Subcutaneous abdominal adipose tissue (tissue), 5 donors: ENCODE results near the gene TBC1D19.

Experiments used
- H3K27ac ChIP-seq: one replicate; pipeline ENCODE4 v1.7.0; 2013; ENCODE audit warnings: low read depth, mild to moderate bottlenecking, inconsistent platforms, low read length, moderate library complexity
- H3K27me3 ChIP-seq, 5 donors: one replicate each; pipeline ENCODE4 v1.7.0; 2013; ENCODE audit warnings: low read length in 5 of 5, inconsistent platforms in 1 of 5; ENCODE audit not compliant: control insufficient read depth in 5 of 5, insufficient read depth in 4 of 5
- H3K36me3 ChIP-seq, 5 donors: one replicate each; pipeline ENCODE4 v1.7.0; 2013; ENCODE audit warnings: low read length in 5 of 5; ENCODE audit not compliant: control insufficient read depth in 5 of 5, insufficient read depth in 5 of 5
- H3K4me1 ChIP-seq, 5 donors: one replicate each; pipeline ENCODE4 v1.7.0; 2013; ENCODE audit warnings: low read length in 5 of 5, mild to moderate bottlenecking in 3 of 5, moderate library complexity in 1 of 5; ENCODE audit not compliant: control insufficient read depth in 5 of 5, insufficient read depth in 5 of 5
- H3K4me3 ChIP-seq, 5 donors: one replicate each; pipeline ENCODE4 v1.7.0; 2013; ENCODE audit warnings: low read length in 5 of 5, low read depth in 1 of 5
- H3K9ac ChIP-seq, 5 donors: one replicate each; pipeline ENCODE4 v1.7.0; 2013; ENCODE audit warnings: low read length in 5 of 5, mild to moderate bottlenecking in 4 of 5, moderate library complexity in 3 of 5
- H3K9me3 ChIP-seq, 5 donors: one replicate each; pipeline ENCODE4 v1.7.0; 2013; ENCODE audit warnings: low read length in 5 of 5; ENCODE audit not compliant: control insufficient read depth in 5 of 5
- donor health status: healthy.
- donor health status: healthy.
- donor health status: healthy.
- donor health status: healthy.
- donor health status: healthy.

The TBC1D19 gene

GRCh38 chr4:26700110-26700509 lies 116.2 kb downstream of the TBC1D19 start:
- Histone ChIP-seq H3K4me1 (no peaks in the 10 kb centered on the region), H3K27me3 (no peaks in the 10 kb centered on the region), H3K9ac (no peak overlapping the region), H3K4me3 (no peak overlapping the region), H3K27ac (no peak overlapping the region), H3K9me3 (no peaks in the 10 kb centered on the region), H3K36me3 (peaks cover 0 to 3% (median 0%) of the 10 kb centered on the region in 5 donors)

- H3K4me3 ChIP-seq: no peak overlapping the region
These were observed 117.2 kb downstream of the TBC1D19 start for GRCh38 chr4:26701095-26701494.

GRCh38 chr4:26701786-26702227 lies 117.9 kb downstream of the TBC1D19 start:
- H3K4me1 ChIP-seq: no peaks in the 10 kb centered on the region
- no peak overlapping the region for H3K27ac ChIP-seq
- no peaks in the 10 kb centered on the region for H3K9me3 ChIP-seq
- H3K4me3 ChIP-seq: no peak overlapping the region
- no peaks in the 10 kb centered on the region for H3K27me3 ChIP-seq
- H3K9ac ChIP-seq: no peak overlapping the region
- H3K36me3 ChIP-seq: peaks cover 0 to 7% (median 0%) of the 10 kb centered on the region in 5 donors

More at GRCh38 chr4:26701095-26701494, 117.2 kb downstream of the TBC1D19 start:
- Histone ChIP-seq H3K4me1 (no peaks in the 10 kb centered on the region), H3K9me3 (no peaks in the 10 kb centered on the region), H3K27me3 (no peaks in the 10 kb centered on the region), H3K36me3 (peaks cover 0 to 7% (median 0%) of the 10 kb centered on the region in 5 donors), H3K9ac (no peak overlapping the region), H3K27ac (no peak overlapping the region)

DNA sequence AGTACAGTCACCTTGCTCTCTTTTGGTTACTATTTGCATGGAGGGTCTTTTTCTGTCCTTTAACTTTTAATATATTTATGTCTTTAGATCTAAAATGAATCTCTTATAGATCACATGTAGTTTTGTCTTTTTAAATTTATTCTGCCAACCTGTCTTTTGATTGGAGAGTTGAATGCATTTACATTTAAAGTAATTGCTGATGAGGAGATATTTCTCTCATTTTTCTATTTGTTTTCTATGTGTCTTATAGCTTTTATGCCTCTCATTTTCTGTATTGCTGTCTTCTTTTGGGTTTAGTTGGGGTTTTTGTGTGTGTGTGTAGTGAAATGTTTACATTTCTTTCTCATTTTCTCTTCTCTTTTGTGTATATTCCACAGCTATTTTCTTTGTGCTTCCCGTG lies 123.5 kb downstream of the TBC1D19 start:
- peaks cover 0 to 12% (median 0%) of the 10 kb centered on the region in 5 donors for H3K36me3 ChIP-seq
- H3K4me3 ChIP-seq: no peak overlapping the region

DNA sequence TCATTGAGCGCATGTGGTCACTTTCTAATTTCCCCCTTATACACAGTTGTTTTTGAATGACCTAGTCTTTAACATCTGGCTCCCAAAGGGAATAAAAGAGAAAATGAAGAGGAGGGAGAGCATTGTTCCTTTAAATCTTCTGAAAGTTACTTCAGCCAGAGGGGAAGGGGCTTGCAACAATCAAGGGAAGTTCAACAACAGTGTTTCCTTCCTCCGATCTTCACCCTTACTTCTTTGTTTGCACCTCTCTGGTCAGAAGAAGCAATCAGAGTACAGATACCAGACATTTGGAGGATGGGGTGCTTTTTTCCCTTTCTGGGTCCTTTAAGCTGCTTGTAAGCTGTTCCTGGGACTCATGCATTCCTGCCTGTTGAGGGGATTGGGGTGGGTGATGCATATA lies 125.4 kb downstream of the TBC1D19 start:
- Histone ChIP-seq H3K9ac (no peak overlapping the region), H3K27ac (no peak overlapping the region), H3K4me1 (peaks cover 0 to 5% (median 0%) of the 10 kb centered on the region in 5 donors), H3K36me3 (peaks cover 0 to 12% (median 0%) of the 10 kb centered on the region in 5 donors), H3K27me3 (no peaks in the 10 kb centered on the region), H3K9me3 (no peaks in the 10 kb centered on the region), H3K4me3 (no peak overlapping the region)

More for the DNA sequence above, 123.5 kb downstream of the TBC1D19 start:
- peaks cover 0 to 5% (median 0%) of the 10 kb centered on the region in 5 donors for H3K4me1 ChIP-seq
- H3K27me3 ChIP-seq: no peaks in the 10 kb centered on the region
- H3K9ac ChIP-seq: no peak overlapping the region
- no peak overlapping the region for H3K27ac ChIP-seq
- H3K9me3 ChIP-seq: no peaks in the 10 kb centered on the region

- Histone ChIP-seq H3K36me3 (peaks cover 0 to 7% (median 0%) of the 10 kb centered on the region in 5 donors), H3K9ac (no peak overlapping the region), H3K9me3 (no peaks in the 10 kb centered on the region), H3K4me1 (peaks cover 0 to 5% (median 0%) of the 10 kb centered on the region in 5 donors), H3K4me3 (no peak overlapping the region), H3K27ac (no peak overlapping the region), H3K27me3 (no peaks in the 10 kb centered on the region)
These were observed 129.8 kb downstream of the TBC1D19 start for GRCh38 chr4:26713563-26714151.

DNA sequence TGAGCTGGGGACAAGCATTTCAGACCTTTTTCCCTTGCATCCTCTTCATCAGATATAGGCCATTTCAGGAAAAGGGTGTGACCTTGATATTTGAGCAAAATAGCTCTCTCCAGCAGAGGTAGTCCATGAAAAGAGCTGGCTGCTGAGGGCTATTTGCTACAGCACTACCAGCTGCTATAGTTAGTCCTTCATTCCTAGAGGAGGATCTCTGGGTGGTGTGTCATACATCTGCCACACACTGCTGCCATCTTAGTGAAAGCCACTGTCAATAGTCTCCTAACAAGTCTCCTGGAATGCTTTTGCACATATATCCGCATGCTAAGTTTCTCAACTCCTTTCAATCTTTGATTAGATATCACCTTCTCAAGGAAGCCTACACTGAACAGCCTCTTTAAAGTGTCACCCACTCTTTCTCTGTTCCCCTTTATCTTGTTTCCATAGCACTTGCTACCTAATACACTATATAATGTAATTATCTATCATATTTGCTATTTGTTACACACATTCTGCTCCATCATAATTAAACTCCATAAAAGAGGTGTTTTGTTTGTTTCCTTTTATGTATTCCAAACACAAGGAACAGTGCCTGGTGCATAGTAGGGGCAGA lies 131.9 kb downstream of the TBC1D19 start:
- Histone ChIP-seq H3K27me3 (no peaks in the 10 kb centered on the region), H3K27ac (no peak overlapping the region), H3K4me1 (no peaks in the 10 kb centered on the region), H3K9ac (no peak overlapping the region), H3K9me3 (no peaks in the 10 kb centered on the region), H3K36me3 (peaks cover 0 to 7% (median 0%) of the 10 kb centered on the region in 5 donors), H3K4me3 (no peak overlapping the region)

DNA sequence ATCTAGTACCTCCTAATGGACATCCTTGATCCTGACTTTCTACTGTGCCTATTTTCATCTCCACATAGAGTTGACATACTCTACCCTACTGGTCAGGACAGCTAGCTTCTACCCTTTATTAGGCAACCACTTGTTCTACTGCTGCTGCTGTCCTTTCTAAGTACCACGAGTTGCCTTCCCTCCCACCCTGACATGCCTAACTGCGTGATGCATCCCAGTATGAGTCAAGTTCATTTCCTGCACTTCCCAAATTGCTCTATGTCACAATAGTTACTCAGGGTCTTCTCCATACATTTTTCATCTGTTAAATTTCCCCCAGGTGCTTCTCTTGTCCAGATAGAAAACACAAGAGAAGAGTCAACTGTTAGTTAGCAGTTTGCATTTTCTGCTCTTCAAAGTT lies 133.4 kb downstream of the TBC1D19 start:
- Histone ChIP-seq H3K27ac (no peak overlapping the region), H3K9ac (no peak overlapping the region), H3K27me3 (no peaks in the 10 kb centered on the region), H3K36me3 (peaks cover 0 to 8% (median 0%) of the 10 kb centered on the region in 5 donors), H3K4me3 (no peak overlapping the region), H3K9me3 (no peaks in the 10 kb centered on the region), H3K4me1 (no peaks in the 10 kb centered on the region)

GRCh38 chr4:26719954-26720552 lies 136.2 kb downstream of the TBC1D19 start:
- no peaks in the 10 kb centered on the region for H3K27me3 ChIP-seq
- H3K27ac ChIP-seq: no peak overlapping the region
- no peaks in the 10 kb centered on the region for H3K4me1 ChIP-seq

DNA sequence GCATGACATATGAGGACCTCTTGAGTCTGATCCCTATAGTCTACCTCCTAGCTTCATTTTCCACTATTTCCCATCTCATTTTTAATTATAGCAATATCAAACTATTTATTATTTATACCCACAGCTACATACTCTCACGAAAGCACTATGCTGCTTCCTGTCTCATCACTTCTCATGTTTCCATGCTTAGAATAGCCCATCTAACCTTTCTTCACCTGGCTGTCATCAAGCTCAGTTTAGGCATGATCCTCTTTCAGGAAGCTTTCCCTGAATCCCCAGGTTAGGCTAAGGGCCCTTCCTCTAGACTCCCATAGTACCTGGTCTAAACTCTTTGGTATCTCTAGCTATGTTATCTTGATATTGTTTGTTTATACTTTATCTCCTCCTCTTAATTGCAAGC lies 137.8 kb downstream of the TBC1D19 start:
- H3K9ac ChIP-seq: no peak overlapping the region
- H3K27me3 ChIP-seq: no peaks in the 10 kb centered on the region
- no peak overlapping the region for H3K4me3 ChIP-seq
- no peaks in the 10 kb centered on the region for H3K4me1 ChIP-seq
- no peaks in the 10 kb centered on the region for H3K9me3 ChIP-seq
- H3K27ac ChIP-seq: no peak overlapping the region
- peaks cover 0 to 12% (median 2%) of the 10 kb centered on the region in 5 donors for H3K36me3 ChIP-seq

More at GRCh38 chr4:26719954-26720552, 136.2 kb downstream of the TBC1D19 start:
- Histone ChIP-seq H3K9me3 (no peaks in the 10 kb centered on the region), H3K36me3 (peaks cover 0 to 12% (median 2%) of the 10 kb centered on the region in 5 donors), H3K4me3 (no peak overlapping the region), H3K9ac (no peak overlapping the region)
